DOHH2 (cell line): ENCODE measurements around the gene DUXB.

ENCODE experiments used
- H3F3A ChIP-seq: fragments of 200-600 bp; sonication (generic), shearing (Covaris generic); 2 replicates; pipeline ENCODE4 v1.6.0; 2016; ENCODE audit warnings: antibody characterized with exemption, mild to moderate bottlenecking; ENCODE audit not compliant: control insufficient read depth, insufficient read depth
- H3K27ac ChIP-seq: fragments of 200-600 bp; sonication (generic); 2 replicates; pipeline ENCODE4 v1.5.1; 2014; ENCODE audit warnings: low read depth, mild to moderate bottlenecking, low read length, moderate library complexity
- H3K27me3 ChIP-seq: fragments of 200-600 bp; sonication (generic); 2 replicates; pipeline ENCODE4 v1.6.1; 2014; ENCODE audit warnings: mild to moderate bottlenecking, low read length, mixed read lengths; ENCODE audit not compliant: control insufficient read depth
- H3K36me3 ChIP-seq: fragments of 200-600 bp; sonication (generic); 2 replicates; pipeline ENCODE4 v1.6.1; 2014; ENCODE audit warnings: mild to moderate bottlenecking, low read length, moderate library complexity, mixed read lengths; ENCODE audit not compliant: control insufficient read depth
- H3K4me1 ChIP-seq: fragments of 200-600 bp; sonication (generic); 2 replicates; pipeline ENCODE4 v1.6.1; 2014; ENCODE audit warnings: mild to moderate bottlenecking, low read length, mixed read lengths; ENCODE audit not compliant: control insufficient read depth
- H3K4me2 ChIP-seq: fragments of 200-600 bp; sonication (generic); 2 replicates; pipeline ENCODE4 v1.6.0; 2014; ENCODE audit warnings: mild to moderate bottlenecking, low read length, moderate library complexity
- H3K4me3 ChIP-seq: fragments of 200-600 bp; sonication (generic); 2 replicates; pipeline ENCODE4 v1.5.1; 2014; ENCODE audit warnings: mild to moderate bottlenecking, low read length, mixed read lengths
- H3K79me2 ChIP-seq: fragments of 200-600 bp; sonication (generic); 2 replicates; pipeline ENCODE4 v1.6.1; 2014; ENCODE audit warnings: mild to moderate bottlenecking, low read length, mixed read lengths; ENCODE audit not compliant: control insufficient read depth
- H3K9me2 ChIP-seq: fragments of 200-600 bp; sonication (generic); replicated peaks from 2 replicates; pipeline ENCODE4 v1.6.1; 2014; ENCODE audit warnings: mild to moderate bottlenecking, low read length, mixed read lengths; ENCODE audit not compliant: control insufficient read depth
- H3K9me3 ChIP-seq: fragments of 200-600 bp; sonication (generic); 2 replicates; pipeline ENCODE4 v1.6.1; 2014; ENCODE audit warnings: antibody characterized with exemption, low read length, mixed read lengths; ENCODE audit not compliant: control insufficient read depth, insufficient read depth
- H4K20me1 ChIP-seq: fragments of 200-600 bp; sonication (generic); 2 replicates; pipeline ENCODE4 v1.6.0; 2014; ENCODE audit warnings: low read depth, mild to moderate bottlenecking, antibody characterized with exemption, low read length, moderate library complexity; ENCODE audit not compliant: control insufficient read depth, insufficient read depth
- EZH2phosphoT487 ChIP-seq: fragments of 200-600 bp; sonication (generic); IDR thresholded peaks from 2 replicates; pipeline ENCODE4 v1.6.1; 2017; ENCODE audit warnings: borderline replicate concordance, mild to moderate bottlenecking, antibody characterized with exemption, low read length, moderate library complexity, mixed read lengths
- TF ChIP-seq, protein P1 (sequence below): fragments of 200-600 bp; sonication (generic); IDR thresholded peaks from one replicate; pipeline ENCODE4 v1.5.1; 2014; ENCODE audit warnings: antibody characterized with exemption, mild to moderate bottlenecking, low read depth, low read length; ENCODE audit not compliant: poor library complexity, severe bottlenecking

DUXB gene, protein sequence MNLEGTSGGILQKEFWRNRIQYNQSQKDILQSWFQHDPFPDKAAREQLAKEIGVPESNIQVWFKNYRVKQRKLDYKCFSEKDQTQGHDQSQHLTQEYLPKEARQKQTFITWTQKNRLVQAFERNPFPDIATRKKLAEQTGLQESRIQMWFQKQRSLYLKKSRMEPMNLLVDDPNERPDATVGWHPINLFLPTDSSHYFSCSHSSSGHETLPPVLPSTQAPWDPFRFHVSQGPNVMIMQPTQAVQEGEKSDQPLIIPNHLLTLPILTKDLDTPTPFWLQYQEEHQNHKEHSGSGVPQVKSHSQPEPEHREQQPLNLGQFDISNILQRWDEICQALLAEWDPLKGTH

DNA sequence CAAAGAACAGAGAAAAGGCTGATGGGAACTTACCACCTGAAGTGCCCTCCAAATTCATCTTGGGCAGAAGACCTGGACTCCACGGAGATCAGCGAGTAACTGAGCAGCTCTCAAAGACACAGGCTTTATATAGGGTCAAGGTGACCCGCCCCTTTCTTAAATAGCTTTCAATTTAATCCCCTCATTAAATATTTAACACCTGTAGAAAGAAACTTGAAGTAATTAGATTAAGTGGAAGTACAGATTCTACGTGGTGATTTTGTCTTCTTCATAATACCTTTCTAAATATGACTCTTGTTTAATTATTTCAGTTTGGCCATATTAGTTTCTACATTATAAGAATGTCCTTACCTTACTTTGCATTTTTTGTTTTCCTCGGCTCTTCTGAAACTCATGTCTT, at the start of gene DUXB:
Gene DUXB, minus strand, starts transcription at position 101 of the 400 bp plus-strand sequence. Its CDS starts 43 bp downstream, at position 58.
- Histone ChIP-seq H3K9me2 (no peaks in the 10 kb centered on the region), H3K27ac (no peak within 1 kb of the TSS), H3K4me1 (no peaks in the 10 kb centered on the region), H3K27me3 (no peaks in the 10 kb centered on the region), H3K4me3 (no peak within 1 kb of the TSS), H3K79me2 (no peaks in the 10 kb centered on the region), H3K9me3 (no peaks in the 10 kb centered on the region), H3K4me2 (no peak within 1 kb of the TSS), H4K20me1 (no peaks in the 10 kb centered on the region), H3F3A (no peaks in the 10 kb centered on the region), H3K36me3 (no peaks in the 10 kb centered on the region)
- TF ChIP-seq EZH2phosphoT487 = no peak
- TF ChIP-seq, protein P1, sequence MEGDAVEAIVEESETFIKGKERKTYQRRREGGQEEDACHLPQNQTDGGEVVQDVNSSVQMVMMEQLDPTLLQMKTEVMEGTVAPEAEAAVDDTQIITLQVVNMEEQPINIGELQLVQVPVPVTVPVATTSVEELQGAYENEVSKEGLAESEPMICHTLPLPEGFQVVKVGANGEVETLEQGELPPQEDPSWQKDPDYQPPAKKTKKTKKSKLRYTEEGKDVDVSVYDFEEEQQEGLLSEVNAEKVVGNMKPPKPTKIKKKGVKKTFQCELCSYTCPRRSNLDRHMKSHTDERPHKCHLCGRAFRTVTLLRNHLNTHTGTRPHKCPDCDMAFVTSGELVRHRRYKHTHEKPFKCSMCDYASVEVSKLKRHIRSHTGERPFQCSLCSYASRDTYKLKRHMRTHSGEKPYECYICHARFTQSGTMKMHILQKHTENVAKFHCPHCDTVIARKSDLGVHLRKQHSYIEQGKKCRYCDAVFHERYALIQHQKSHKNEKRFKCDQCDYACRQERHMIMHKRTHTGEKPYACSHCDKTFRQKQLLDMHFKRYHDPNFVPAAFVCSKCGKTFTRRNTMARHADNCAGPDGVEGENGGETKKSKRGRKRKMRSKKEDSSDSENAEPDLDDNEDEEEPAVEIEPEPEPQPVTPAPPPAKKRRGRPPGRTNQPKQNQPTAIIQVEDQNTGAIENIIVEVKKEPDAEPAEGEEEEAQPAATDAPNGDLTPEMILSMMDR = no peak

DNA sequence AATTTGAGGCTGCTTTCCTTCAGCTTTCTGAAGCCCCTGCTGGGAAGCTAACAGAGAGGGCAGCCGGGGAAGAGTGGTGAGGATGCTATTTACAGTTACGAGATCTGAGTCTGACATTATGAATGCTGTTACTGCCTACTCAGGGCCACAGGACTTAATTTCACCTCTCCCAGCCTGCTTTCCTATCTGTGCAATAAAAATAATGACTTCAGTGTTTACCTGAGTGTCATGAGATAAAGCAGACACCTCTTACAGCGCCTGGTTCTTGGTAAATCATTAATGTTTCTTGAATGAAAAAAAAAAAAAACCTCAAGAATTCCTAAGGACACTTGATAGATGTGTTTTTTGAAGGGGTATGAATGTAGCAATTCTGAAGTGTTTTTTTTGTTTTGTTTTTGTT, 49.3 kb upstream of the DUXB start:
- Histone ChIP-seq H3F3A (no peaks in the 10 kb centered on the region), H3K36me3 (no peaks in the 10 kb centered on the region), H3K4me1 (no peaks in the 10 kb centered on the region), H3K9me2 (no peaks in the 10 kb centered on the region), H3K9me3 (no peaks in the 10 kb centered on the region), H4K20me1 (no peaks in the 10 kb centered on the region), H3K27ac (no peak overlapping the region), H3K27me3 (no peaks in the 10 kb centered on the region), H3K4me2 (no peak overlapping the region), H3K79me2 (no peaks in the 10 kb centered on the region), H3K4me3 (no peak overlapping the region)
- no peak for TF ChIP-seq EZH2phosphoT487
- TF ChIP-seq, protein P1 = no peak

DNA sequence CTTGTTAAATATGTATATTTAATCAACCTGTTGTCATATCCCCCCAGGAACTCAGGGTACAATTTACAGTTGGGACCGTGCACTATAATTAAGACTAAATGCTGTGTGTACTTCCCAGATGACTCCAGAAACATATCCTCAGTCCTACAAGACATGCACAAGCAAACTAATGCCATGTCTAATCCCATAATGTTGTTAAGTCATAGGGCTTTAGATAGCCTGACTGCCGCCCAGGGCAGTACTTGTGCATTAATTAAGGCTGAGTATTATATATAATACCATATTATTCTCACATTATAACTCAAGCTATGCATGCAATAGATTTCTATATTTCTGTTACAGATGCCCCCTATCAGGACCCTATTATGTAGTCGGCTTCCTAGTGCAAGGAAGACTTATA, 45.1 kb upstream of the DUXB start:
- Histone ChIP-seq H4K20me1 (no peaks in the 10 kb centered on the region), H3K9me2 (no peaks in the 10 kb centered on the region), H3K4me2 (no peak overlapping the region), H3K79me2 (no peaks in the 10 kb centered on the region), H3K27me3 (no peaks in the 10 kb centered on the region), H3K4me1 (no peaks in the 10 kb centered on the region), H3F3A (no peaks in the 10 kb centered on the region), H3K4me3 (no peak overlapping the region), H3K27ac (no peak overlapping the region), H3K9me3 (peaks cover 27% of the 10 kb centered on the region), H3K36me3 (no peaks in the 10 kb centered on the region)
- TF ChIP-seq, protein P1 = no peak
